ENCODE data around the gene COPS3.
"Not testable (repeated sequence)": the region's sequence is repeated elsewhere in the genome, so short reads cannot be mapped to it uniquely, and the experiment has no call there.

COPS3 gene

DNA sequence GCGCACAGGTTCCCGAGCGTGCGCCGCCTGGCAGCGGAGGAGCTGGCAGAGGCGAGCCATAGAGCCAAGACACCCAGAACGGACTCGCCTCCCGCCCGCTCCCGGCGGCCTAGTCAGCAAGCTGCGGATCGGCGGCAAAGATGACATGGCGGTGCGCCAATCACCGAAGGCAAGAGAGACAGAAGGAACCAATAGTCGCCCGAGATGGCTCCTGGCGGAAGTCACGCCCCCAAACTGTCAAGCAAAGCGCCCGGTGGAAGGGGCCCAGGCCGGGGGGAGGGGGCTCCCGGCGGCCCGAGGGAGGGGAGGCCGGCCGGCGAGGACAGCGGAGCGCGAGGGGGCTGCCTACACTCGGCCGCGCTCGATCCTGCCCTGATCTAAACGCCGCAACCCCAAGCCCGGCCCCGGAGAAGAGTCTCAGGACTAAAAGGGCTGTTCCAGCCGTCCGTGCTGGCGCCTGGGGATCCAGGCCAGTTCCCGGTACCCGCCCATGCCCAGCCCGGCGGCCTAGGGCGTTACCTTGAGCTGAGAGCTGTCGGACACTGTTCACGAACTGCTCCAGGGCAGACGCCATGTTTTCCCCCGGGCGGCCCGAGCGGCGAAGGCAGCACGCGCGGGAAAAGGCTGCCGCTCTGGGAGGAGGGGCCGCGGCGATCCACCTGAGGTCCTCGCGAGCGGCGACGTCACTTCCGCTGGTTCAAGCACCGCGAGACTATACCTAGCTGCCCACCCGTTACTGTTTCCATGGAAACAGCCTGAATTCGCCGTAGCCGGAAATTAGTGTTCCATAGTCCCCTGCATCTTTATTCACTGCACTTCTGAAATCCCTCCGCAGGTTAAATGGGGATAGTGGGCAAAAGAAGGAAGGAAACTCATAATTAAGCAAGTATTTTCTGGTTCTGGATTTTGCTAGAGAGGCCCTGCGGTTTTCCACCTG, at the start of gene COPS3:
Gene COPS3 (minus strand): TSS at position 634 of the 937 bp plus-strand sequence. CDS start 60 bp downstream, at position 574.
- peak; percentile 95 for DNase-seq

DNA sequence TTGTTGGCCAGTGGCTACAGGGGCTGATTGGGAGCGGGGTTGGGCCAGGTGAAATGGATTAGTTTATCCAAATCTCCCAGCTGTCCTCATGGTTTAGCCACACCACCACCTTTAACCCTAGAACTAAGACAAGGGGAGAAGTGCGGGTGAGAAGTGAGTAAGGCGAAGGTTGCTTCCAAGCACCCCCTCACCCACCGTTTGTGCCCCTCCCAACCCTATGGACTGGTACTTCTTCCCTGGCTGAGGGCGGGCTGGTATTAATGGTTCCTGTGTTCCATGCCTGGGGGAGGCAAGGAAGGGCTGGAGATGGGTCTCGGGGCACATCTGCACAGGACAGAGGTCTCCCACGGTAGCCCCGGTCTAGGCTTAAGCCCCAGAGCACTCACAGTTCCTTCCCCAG, 47.2 kb upstream of the COPS3 start:
- no peak for DNase-seq

DNA sequence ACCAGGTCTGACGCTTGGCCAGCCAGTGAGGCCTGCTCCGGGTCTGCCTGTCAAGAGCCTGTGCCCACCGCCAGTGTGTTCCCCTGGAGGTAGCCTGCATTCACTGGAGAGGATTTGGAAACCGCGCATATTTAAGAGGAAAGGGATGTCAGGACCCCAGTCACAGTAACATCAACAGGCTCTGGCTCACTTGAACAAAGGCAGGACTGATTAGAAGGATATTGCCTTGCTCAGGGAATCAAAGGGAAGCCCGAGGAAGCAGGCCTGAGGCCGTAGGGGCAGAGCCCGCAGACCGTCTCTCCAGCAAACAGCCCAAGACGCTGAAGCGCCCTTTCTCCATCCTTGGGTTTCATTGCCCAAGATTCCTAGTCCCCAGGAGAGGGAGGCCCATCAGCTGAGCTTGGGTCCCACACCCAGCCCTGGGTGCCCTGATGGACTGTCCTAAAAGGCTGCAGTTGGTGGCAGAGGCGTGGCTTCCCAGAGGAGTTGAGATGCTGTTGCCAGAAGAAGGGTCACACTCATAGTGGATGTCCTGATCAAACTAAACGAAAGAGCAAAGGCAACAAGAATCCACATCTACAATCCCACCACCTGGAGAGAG, 45.3 kb upstream of the COPS3 start:
- no peak for DNase-seq

DNA sequence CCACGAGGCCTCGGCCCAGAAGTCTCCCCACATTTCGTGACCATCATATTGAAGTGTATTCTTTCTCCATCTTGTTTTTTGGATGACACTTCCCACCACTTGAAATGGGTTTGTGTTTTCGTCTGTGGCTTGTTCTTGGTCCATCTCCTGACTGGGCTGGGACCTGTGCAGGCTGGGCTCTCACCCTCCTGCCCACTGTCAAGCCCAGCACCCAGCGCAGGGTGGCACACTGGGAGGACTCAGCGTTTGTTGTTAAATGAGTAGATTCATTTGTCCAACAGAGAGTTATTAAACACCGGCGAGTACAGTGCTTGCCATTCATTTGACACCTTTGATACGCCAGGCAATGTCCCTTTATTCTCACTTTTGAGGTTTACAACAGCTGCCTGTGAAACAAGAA, 44.8 kb upstream of the COPS3 start:
- no peak for DNase-seq

DNA sequence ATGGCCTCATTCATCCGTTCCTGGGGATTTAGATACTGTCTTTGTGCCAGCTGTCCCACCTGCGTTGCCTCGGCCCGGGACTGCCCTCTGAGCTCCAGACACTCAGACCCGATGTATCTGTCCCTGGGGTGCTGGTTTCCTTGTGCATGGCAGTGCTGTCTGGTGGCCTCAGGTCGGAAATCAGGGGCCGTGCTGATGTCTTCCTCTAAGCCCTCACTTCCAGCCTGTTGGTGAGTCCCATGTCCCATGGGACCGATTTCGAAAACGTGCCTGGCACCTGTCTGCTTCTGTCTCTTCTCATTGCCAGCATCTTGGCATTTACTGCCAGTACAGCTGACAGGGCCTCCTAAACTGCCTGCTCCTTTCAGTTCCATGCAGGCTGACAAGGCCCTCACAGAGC, 44.2 kb upstream of the COPS3 start:
- DNase-seq: no peak

DNA sequence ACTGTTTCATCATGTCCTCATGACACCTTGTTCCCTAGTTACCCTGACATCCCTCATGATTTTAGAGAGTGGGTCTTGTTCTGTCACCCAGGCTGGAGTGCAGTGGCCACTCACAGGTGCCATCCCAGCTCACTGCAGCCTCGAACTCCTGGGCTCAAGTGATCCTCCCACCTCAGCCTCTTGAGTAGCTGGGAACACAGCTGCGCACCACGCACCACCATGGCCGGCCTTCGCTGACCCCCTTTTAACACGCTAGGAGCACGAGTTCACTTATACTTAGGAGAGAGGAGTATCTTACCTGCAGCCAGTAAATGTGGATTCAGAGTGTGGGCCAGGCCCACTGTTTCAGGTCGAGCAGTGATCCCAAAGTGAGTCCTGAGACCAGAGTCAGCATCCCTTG, 43.6 kb upstream of the COPS3 start:
- DNase-seq: no peak

DNA sequence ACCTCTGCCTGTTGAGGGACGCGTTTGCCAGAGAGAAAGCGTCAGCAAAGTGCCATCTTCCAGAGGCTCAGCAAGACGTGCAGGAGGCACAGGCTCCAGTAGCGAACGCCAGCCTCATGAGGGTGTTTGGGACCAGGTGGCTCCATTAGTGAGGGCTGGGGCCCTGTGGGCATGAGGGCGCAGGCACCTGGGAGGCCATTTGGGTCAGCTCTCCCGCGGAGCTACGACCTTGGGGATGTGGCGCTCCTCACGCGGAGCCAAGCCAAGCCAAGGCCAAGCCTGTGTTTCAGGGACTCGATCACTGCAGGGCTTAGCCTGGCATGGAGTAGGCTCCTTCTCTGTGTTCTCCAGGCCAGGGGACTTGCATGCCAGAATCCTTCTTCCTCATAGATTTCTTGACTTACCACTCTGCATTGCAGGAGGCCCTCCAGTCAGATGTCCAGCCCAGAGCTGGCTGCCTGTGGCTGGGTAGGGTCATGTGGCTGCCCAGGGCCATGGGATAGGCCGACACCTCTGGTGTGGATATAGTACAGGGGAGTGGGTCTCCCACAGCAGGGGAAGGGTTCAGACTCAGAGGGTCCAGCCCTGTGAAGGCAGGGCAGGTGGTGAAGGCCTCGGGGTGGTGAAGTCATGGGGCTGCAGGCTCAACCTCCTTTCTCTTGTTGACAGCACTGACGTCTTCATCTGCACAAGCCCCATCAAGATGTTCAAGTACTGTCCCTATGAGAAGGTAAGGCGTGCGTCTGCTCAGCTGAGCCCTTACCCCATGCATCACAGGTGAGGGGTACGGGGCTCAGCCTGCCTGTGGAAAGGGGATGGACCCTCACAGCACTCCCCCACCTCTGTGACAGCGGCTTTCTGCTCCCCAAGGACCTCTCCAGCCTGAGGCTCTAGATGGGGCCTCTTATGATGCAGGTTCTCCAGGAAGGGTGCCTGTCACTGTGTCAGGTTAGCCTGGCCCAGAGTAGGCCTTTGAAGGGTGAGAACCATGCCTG, 41.8 kb upstream of the COPS3 start:
- no peak for DNase-seq

DNA sequence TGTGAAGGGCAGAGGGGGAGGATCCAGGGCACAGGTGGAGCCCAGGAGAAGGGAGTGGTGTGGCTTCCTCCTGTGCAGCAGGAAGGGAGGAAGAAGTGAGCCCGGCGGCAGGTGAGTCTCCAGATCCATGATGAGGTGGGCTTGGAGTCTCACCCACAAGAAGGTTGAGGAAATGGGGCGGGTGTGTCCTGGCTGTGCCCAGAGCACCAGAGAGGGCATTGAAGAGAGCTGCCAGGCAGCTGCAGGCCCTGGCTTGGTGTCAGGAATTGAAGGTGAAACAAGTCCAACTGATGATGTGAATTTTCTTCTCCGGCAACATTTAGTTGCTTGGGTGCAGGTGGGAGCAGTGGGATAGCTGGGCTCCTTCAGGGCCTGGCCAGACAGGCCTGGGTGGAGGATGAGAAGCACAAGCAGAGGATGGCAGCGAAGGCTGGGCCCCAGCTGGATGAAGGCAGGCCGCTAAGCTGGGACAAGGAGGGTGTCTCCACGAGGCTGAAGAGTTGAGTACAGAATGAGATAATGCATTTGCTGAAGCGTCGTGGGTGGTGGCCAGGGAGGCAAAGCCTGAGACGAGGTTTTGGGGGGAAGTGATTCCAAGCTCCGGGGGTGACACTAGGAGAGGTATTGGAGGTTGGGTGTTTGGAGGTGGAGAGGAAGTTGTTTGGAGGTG, 40.4 kb upstream of the COPS3 start:
- DNase-seq: no peak

DNA sequence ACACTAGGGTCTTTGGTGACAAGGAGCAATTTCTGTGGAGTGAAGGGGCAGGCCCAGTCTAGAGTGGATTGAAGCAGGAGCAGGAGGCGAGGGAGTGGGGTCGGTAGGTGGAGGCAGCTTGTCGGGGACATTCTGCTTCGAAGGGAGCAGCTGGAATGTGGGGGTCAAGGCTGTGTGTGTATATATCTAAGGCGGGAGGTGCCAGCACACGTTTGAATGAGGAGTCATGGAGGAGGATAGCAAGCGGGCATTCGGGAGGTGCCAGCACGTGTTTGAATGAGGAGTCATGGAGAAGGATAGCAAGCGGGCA, 39.8 kb upstream of the COPS3 start:
- no peak for DNase-seq

DNA sequence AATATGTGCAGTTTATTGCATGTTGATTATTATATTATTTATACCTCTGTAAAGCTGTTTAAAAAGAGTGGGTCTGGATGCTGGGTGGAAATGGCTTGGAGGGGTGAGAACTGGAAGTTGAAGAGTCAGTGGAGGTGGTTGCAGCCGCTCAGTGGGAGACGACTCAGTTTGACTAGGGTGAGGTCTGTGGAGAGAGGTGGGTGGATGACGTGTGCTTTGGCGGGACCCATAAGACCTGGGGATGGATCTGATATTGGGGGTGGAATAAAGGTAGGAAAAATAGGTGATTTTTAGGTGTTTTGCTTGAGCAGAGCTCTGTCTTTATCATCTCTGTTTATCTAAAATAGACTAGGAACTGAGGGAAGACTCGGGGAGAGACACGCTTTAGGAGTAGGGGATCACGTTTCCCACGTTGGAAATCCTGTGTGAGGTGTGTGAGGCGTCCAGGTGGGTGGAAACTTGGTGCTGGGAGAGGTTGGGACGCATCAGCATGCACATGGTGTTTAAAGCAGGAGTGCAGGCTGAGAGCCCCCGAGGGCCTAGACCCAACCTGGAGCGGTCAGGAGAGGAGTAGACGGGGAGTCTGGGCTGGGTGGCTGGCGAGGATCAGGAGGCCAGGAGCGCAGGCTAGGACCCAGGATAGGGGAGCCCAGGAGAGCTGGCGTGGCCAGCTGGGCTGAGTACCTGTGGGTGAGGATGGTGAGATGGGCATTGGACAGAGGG, 39.3 kb upstream of the COPS3 start:
- DNase-seq: no peak

DNA sequence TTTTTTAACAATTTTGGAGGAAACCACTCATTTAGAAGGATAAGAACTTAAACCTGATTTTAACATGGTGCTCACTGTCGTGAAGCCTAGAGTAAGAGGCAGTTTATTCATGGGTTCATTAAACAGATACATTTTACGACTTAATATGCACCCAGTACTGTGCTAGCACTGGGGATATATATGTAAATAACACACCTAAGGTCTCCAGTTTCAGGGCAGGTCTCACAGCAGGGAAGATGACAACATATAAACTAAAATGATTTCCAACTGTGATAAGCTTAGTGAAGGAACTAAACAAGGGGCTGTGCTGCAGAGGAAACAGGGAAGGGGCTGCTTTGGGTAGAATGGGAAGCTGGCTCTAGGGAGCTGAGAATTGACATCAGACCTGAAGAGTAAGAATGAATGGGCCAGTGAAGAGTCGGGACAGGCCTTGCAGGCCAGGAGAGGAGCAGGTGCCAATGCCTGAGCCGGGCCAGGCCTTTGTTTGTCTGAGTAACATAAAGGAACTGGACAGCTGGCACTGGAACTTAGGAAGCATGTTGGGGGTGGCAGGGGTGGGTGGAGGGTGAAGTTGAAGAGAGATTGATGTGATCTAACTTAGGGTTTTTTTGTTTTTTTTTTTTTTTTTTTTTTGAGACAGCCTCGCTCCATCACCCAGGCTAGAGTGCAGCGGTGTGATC, 34.2 kb upstream of the COPS3 start:
- no peak for DNase-seq

DNA sequence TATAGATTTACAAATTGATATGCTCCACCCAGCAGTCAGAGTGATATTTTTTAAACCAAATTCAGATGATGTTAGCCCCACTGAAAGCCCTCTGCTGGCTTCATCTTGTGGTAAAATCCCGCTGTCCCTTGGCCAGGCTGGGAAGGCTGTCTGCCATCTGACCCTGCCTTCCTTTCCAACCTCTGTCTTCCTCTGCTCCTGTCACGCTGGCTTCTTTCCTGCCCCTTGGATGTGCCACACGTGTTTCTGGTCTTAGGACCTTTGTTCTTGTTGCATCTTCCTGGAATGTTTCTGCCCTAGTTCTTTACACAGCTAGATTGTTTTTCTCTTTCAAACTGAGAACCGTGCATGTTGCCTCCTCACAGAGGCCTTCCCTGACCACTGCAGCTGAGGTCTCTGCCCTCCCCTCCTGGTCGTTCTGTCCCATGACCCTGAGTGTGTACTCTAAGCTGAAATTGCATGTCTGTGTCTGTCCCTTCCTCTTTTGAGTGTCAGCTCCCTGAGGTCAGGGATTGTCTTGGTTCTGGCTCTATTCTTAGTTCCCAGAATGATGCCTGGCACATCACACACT, 33.5 kb upstream of the COPS3 start:
- no peak for DNase-seq

DNA sequence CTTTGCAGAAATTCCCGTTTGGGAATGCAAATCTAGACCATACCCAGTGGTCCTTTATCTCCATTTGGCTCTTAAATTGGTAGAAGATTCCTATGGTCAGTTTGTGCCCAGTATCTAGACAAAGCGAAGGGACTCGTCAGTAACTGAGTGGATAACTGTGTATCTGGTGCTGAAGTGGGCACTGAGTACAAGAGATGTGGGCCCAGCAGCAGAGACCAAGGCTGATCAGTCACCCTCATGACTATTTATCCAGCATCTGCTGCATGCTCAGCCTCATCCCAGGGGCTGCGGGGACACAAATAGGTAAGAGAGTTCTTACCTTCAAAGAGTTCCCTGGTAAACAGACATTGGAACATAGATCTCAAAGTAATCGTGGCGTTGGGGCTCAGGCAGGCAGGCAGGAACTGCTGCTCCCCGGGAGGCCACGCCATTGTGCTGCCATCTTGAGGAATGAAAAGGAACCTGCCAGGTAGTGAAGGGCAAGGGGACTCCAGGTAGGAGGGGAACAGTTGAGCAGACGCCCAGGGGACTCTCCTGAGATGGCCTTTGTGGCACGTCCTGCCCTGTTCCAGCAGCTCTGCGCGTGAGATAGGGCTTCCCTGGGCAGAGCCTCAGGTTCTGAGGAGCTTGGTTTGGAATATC, 32.4 kb upstream of the COPS3 start:
- DNase-seq: peak; percentile 75

DNA sequence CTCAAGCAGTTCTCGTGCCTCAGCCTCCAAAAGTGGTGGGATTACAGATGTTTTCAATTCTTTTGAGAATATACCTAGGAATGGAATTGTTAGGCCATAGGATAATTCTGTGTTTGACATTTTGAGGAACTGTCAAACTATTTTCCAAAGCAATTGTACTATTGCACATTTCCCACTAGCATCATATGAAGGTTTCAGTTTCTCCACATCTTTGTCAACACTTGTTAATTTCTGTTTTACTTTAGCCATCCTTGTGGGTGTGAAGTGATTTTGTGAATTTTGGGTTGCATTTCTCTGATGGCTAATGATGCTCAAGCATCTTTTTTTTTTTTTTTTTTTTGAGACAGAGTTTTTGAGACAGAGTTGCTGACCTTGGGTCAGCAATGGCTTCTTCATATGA, 28.3 kb upstream of the COPS3 start:
- DNase-seq: no peak

DNA sequence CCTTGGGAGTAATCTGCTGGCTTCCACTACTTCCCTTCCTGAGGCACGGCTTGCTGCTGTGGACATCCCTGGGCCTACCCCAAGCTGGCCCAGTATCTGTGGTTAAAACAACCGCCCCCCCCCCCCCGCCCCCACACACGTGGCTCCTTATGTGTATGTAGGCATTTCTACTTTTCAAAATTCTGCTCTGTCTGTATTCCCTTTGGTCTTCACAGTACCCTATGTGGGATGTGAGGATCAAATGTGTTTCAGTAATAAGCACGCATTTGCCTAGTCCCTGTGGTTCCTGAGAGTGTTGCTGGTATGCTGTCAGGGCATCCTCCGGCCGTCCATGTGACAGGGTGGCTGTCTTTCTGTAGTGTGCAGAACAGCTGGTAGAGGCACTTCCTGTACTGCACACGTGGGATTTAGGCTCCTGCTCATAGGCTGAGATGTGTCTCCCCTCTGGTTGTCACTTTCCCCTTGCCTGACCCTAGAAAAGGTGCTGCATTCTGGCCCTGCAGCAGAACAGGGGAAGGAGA, 24.3 kb upstream of the COPS3 start:
- DNase-seq: peak; percentile 54

DNA sequence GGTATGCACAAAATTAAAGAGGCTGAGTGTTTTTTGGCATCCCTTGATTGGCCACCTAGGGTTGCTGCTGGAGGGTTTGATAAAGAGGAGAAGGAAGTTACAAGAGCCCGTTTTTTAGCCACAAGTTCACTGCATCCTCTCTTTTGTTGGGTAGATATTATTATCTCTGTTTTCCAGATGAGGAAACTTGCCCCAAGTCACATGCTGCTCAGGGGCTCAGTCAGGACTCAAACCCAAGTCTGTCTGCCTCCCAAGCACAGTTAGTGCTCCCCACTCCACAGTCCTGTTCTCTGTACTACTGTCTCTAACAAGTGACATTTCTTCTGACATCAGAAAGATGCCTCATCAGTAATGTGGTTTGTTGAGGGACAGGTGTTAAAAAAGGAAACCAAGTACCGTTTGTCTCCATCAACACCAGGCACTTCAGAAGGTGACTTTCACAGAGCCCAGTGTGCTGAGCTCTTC, 23.5 kb upstream of the COPS3 start:
- peak; percentile 31 for DNase-seq

DNA sequence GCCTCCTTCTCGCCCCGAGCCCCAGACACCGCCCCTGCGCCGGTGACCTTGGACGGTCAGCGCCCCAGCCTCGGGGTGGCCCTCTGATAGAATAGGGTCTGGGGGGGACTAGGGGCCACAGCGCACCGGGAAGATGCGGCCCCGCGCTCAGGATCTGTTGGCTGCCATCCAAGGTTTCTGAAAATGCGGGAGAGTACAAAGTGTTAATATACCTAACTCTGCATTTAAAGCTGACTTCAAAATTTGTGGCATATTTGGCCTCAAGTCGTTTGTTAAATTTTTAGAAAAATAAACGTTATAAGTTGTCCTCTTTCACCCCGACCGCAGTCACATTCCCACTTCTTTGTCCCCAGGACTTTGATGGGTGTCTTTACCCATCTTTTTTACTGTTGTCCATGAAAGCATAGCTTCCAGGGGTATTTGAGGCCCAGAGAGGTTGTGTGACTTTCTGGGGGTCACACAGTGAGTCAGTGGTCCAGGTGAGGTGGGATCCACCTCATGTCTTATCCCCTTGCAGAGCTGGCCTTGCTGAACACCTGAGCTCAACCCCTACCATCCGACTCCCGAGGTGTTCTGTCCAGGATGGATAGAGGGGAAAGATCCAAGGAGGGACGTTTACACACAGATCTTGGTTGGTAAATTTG, 22.9 kb upstream of the COPS3 start:
- no peak for DNase-seq

DNA sequence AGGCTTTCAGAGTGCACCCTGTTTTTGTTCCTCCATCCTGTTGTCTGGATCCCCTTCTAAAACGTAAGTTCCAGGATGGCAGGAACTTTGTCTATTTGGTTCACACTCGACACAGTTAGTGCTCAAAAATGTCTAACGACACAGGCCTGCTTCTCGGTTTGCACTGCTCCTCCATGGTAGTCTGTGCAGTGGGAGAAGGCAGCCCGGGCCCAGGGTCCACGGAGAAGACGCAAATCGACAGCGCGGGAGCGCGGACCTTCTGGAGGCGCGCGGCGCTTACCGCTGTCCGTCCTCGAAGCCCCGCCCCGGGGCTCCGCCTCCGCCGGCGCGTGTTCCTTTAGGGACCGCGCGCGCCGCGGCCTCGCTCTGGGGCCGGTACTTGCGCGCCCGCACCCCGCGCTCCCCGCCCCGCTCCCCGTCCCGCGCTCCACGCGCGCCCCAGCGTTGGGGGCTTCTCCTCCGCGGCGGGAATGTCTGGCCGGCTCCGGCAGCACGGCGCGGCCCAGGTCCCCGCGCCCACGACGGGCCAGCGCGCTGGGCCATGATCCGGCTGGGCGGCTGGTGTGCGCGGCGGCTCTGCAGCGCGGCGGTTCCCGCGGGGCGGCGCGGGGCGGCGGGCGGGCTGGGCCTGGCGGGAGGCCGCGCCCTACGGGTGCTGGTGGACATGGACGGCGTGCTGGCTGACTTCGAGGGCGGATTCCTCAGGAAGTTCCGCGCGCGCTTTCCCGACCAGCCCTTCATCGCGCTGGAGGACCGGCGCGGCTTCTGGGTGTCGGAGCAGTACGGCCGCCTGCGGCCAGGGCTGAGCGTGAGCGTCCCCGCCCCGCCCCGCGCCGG, 22.2 kb upstream of the COPS3 start, which contains the start of gene NT5M:
Gene NT5M (plus strand): TSS at position 364 of the 837 bp plus-strand sequence. CDS start 178 bp downstream, at position 542.
- DNase-seq: peak; percentile 55

DNA sequence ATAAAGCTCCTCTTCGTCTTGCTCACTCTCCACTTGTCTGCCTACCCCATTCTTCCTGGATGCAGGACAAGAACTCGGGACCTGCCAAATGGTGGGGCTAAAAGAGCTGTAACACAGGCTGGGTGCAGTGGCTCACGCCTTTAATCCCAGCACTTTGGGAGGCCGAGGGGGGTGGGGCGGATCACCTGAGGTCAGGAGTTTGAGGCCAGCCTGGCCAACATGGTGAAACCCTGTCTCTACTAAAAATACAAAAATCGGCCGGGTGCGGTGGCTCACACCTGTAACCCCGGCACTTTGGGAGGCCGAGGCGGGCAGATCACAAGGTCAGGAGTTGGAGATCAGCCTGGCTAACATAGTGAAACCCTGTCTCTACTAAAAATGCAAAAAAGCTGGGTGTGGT, 20.6 kb upstream of the COPS3 start:
- DNase-seq: not testable (repeated sequence)

All from activated gamma-delta T cell treated with Interleukin-2 at 50 U/mL for 16 hours (primary cell).